Astrocyte of the spinal cord (primary cell): ENCODE results near the gene TBC1D22A.

Source experiments
- DNase-seq: peaks from one replicate; pipeline ENCODE4 v3.0.0; 2011; ENCODE audit warnings: low read depth, low spot score
- H3K4me3 ChIP-seq: 2 replicates; pipeline ENCODE4 v1.5.1; 2011; ENCODE audit warnings: low read depth, mild to moderate bottlenecking, low read length, moderate library complexity
- CTCF ChIP-seq: IDR thresholded peaks from 2 replicates; pipeline ENCODE4 v1.5.1; 2012; ENCODE audit warnings: low read depth, mild to moderate bottlenecking, low read length, inconsistent platforms
- in situ Hi-C: cut with HindIII; loops from 2 replicates; pipeline ENCODE4 v1.10.0; 2017; ENCODE audit warnings: low sequenced_read_pairs

The TBC1D22A gene

GRCh38 chr22:46958658-46959057, 196.2 kb downstream of the TBC1D22A start:
- in situ Hi-C loops, result no loop called here
- no peak for TF ChIP-seq CTCF
- no peak for DNase-seq
- no peak overlapping the region for H3K4me3 ChIP-seq

- in situ Hi-C loops, result no loop called here
- TF ChIP-seq CTCF, result no peak
- no peak for DNase-seq
- H3K4me3 ChIP-seq, result no peak overlapping the region
Observed at GRCh38 chr22:46959369-46959768, 196.9 kb downstream of the TBC1D22A start.

GRCh38 chr22:46961591-46962295, 199.3 kb downstream of the TBC1D22A start:
- in situ Hi-C loops, result no loop called here
- no peak overlapping the region for H3K4me3 ChIP-seq
- TF ChIP-seq CTCF, result no peak
- no peak for DNase-seq

- no peak for DNase-seq
- H3K4me3 ChIP-seq, result no peak overlapping the region
- TF ChIP-seq CTCF, result no peak
- in situ Hi-C loops, result no loop called here
Observed at GRCh38 chr22:46962406-46962805, 200.0 kb downstream of the TBC1D22A start.

GRCh38 chr22:46963672-46964545, 201.5 kb downstream of the TBC1D22A start:
- TF ChIP-seq CTCF, result no peak
- in situ Hi-C loops, result no loop called here
- DNase-seq, result no peak
- H3K4me3 ChIP-seq, result no peak overlapping the region

- in situ Hi-C loops, result no loop called here
- DNase-seq, result no peak
- no peak for TF ChIP-seq CTCF
- H3K4me3 ChIP-seq, result no peak overlapping the region
Observed at GRCh38 chr22:46964773-46965550, 202.5 kb downstream of the TBC1D22A start.
